PFSK-1 (cell line): ENCODE results near the gene NFATC4.

Source experiments
- FOXP2 ChIP-seq: optimal IDR thresholded peaks from 2 replicates; pipeline ENCODE3; 2011; ENCODE audit warnings: borderline replicate concordance, control low read depth, inconsistent platforms; ENCODE audit not compliant: insufficient read depth; ENCODE audit errors: extremely low read length, extremely low read depth
- POLR2AphosphoS5 ChIP-seq: IDR thresholded peaks from 2 replicates; pipeline ENCODE4 v1.6.1; 2012; ENCODE audit warnings: low read depth, mild to moderate bottlenecking, control low read depth, low read length, moderate library complexity
- SIN3A ChIP-seq: IDR thresholded peaks from 2 replicates; pipeline ENCODE4 v1.6.1; 2012; ENCODE audit warnings: mild to moderate bottlenecking, low read length, moderate library complexity, borderline replicate concordance; ENCODE audit not compliant: insufficient read depth
- TAF1 ChIP-seq: IDR thresholded peaks from 2 replicates; pipeline ENCODE4 v1.6.1; 2012; ENCODE audit warnings: low read length, control low read depth, borderline replicate concordance; ENCODE audit not compliant: insufficient read depth
- TF ChIP-seq, protein P1 (sequence below), 2 experiments: IDR thresholded peaks; 2 replicates each; pipeline versions ENCODE4 v1.6.1 to v1.8.0; 2011 to 2012; ENCODE audit warnings: low read depth in 2 of 2, low read length in 2 of 2, control low read depth in 1 of 2, inconsistent platforms in 1 of 2, mild to moderate bottlenecking in 1 of 2, moderate library complexity in 1 of 2; ENCODE audit not compliant: insufficient read depth in 1 of 2

Gene NFATC4

DNA sequence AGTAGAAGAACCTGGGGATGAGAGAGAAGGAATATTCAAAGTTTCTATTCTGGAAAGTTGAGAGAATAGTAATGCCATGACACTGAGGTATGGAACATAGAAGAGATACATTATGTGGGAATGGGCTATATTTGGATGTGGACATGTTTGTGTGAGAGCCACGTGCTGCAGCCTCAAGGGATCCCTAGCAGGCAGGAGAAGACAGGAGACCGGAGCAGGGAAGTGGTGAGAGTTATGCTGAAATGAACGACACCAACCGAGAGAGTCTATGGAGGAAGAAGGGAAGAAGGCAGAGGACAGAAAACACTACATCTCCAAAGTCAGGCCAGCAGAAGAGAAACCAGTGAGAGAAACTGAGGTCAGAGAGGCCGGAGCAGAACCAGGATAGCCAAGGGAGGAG is 18.2 kb upstream of the NFATC4 start:
- TF ChIP-seq SIN3A = no peak
- TF ChIP-seq POLR2AphosphoS5 = no peak
- no peak for TF ChIP-seq TAF1
- TF ChIP-seq, protein P1, sequence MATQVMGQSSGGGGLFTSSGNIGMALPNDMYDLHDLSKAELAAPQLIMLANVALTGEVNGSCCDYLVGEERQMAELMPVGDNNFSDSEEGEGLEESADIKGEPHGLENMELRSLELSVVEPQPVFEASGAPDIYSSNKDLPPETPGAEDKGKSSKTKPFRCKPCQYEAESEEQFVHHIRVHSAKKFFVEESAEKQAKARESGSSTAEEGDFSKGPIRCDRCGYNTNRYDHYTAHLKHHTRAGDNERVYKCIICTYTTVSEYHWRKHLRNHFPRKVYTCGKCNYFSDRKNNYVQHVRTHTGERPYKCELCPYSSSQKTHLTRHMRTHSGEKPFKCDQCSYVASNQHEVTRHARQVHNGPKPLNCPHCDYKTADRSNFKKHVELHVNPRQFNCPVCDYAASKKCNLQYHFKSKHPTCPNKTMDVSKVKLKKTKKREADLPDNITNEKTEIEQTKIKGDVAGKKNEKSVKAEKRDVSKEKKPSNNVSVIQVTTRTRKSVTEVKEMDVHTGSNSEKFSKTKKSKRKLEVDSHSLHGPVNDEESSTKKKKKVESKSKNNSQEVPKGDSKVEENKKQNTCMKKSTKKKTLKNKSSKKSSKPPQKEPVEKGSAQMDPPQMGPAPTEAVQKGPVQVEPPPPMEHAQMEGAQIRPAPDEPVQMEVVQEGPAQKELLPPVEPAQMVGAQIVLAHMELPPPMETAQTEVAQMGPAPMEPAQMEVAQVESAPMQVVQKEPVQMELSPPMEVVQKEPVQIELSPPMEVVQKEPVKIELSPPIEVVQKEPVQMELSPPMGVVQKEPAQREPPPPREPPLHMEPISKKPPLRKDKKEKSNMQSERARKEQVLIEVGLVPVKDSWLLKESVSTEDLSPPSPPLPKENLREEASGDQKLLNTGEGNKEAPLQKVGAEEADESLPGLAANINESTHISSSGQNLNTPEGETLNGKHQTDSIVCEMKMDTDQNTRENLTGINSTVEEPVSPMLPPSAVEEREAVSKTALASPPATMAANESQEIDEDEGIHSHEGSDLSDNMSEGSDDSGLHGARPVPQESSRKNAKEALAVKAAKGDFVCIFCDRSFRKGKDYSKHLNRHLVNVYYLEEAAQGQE (IDR thresholded peaks at IDR 0.05; ENCODE audit: insufficient read depth in 1 of 2, low read depth in 2 of 2, low read length in 2 of 2) = no peak
- no peak for TF ChIP-seq FOXP2

DNA sequence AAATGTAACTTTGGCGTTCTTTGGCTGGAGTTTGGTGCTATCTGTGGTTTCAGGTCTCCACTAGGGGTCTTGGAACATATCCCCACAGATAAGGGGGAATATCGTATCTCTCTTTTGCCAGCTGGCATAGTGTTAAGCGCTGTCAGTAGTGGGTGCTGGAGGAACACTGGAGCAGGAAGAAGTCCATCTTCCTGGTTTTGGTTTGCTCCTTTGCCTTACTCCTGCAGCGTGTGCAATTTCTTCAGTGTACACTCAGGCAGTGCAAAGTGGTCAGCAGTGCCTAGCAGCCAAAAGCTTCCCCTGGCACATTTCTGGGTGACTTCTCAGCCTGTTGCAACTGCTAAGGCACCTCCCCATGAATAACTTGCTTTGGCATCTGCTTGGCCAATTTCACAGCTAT is 16.5 kb upstream of the NFATC4 start:
- TF ChIP-seq FOXP2 (no peak), TAF1 (no peak), POLR2AphosphoS5 (no peak), SIN3A (no peak)
- TF ChIP-seq, protein P1 (IDR thresholded peaks at IDR 0.05; ENCODE audit: insufficient read depth in 1 of 2, low read depth in 2 of 2, low read length in 2 of 2) = no peak

DNA sequence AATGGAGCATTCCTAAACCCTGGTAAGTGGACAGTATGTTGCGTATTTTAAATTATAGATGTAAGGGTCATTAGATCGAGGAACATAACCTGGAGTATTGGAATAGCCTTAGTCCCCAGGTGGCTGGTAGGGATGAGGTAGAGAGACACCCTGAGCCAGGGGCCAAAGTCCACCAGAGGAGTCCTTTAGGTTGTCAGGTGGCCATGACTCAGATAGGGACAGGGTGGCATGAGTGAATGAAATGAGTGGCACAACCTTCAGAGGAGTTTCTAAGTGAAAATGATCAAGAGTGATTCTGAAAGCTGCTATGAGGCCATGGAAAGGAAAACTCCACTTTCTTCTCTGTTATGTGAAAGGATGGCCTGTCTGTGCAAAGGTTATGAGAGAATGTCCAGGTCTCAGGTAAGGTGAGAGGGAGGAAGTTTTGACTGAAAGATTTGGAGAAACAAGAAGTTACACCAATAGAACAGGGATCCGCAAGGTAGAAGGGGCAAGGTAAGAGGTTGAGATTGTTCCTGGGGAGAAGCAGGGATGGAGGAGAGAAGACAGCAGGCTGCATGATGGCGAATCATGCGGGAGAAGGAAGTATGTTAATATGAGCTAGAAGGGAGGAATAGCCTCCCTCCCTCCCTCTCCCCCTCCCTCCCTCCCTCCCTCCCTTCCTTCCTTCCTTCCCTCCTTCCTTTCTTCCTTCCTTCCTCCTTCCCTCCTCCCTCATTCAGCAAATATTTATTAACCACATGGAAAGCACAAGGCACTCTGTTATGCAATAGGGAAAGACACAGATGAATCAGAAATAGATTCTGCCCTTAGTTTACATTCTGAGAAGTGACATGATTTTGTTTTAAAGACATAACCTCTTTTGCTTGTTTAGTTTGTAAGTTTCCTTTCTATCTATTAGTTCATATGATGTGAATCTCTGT is 14.2 kb upstream of the NFATC4 start:
- TF ChIP-seq FOXP2 (no peak), SIN3A (no peak), TAF1 (no peak), POLR2AphosphoS5 (no peak)
- TF ChIP-seq, protein P1 (IDR thresholded peaks at IDR 0.05; ENCODE audit: insufficient read depth in 1 of 2, low read depth in 2 of 2, low read length in 2 of 2) = no peak

DNA sequence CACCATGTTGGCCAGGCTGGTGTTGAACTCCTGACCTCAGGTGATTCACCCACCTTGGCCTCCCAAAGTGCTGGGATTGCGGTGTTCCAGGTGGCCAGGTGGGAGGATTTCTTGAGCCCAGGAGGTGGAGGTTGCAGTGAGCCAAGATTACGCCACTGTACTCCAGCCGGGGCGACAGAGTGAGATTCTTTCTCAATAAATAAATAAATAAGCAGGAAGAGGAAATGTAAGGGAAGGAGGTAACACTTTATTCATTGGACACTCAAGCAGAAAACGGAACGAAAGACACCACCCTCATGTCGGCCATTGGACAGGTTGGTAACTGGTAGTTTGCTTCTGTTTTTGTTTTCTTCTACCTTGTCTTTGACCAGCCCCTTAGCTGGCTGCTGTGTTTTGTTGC is 13.0 kb upstream of the NFATC4 start:
- TF ChIP-seq, protein P1 (IDR thresholded peaks at IDR 0.05; ENCODE audit: insufficient read depth in 1 of 2, low read depth in 2 of 2, low read length in 2 of 2) = no peak
- TF ChIP-seq SIN3A = no peak
